K562 (cell line): ENCODE measurements around the gene GIMAP6. TPM values are rescaled to one million over a fixed set of nuclear protein-coding genes. Genes with fewer than 3 reads are reported as not detected.

Experiments used
- ATAC-seq: fragments of 200-7000 bp; cut with Tn5 transposase; 3 replicates; pipeline ENCODE4 v1.9.1; 2020; ENCODE audit warnings: moderate library complexity
- BruUV-seq: library from RNA; stranded (reverse); fragments of 400-500 nt; replicated peaks from 2 replicates; lab custom pipeline; 2021; lab: Mats Ljungman, UMichigan
- CTCF ChIA-PET: fragments of 300-600 bp; formaldehyde crosslinking; extraction: SDS; loops from one replicate; lab custom pipeline; 2021; ENCODE audit warnings: low intra/inter-chr PET ratio; lab: Yijun Ruan, JAX
- POLR2A ChIA-PET: fragments of 300-600, 350-650 bp; sonication (Branson Sonifier 250); formaldehyde crosslinking; extraction: SDS; loops from one replicate; lab custom pipeline; 2021; ENCODE audit warnings: antibody characterized with exemption, inconsistent platforms; lab: Yijun Ruan, JAX
- DNase-seq, 4 experiments: peaks; one replicate each; pipeline versions ENCODE4 v3.0.0 to v3.0.0-alpha.2; 2011 to 2018; ENCODE audit warnings: low spot score in 3 of 4, mixed read lengths in 3 of 4; ENCODE audit errors: extremely low read depth in 1 of 4
- FAIRE-seq: peaks from 2 replicates; lab custom pipeline; 2011; peaks lifted over from hg19 to GRCh38; lab: Jason Lieb, UNC
- H2AFZ ChIP-seq: 2 replicates; pipeline ENCODE4 v1.6.0; 2011; ENCODE audit warnings: low read depth, low read length, control low read depth, inconsistent platforms
- H3K27ac ChIP-seq: fragments of 200-600 bp; 3 replicates; pipeline ENCODE4 v1.8.0; 2011; ENCODE audit warnings: low read depth, mild to moderate bottlenecking, control low read depth, inconsistent platforms, low read length, moderate library complexity, mixed read lengths; ENCODE audit errors: extremely low read depth
- H3K27me3 ChIP-seq, 2 experiments: fragments of 300-600 bp in 1 of 2; 2 replicates in 1 of 2; 3 replicates in 1 of 2; pipeline versions ENCODE4 v1.6.0 to v1.8.0; 2011; ENCODE audit warnings: inconsistent platforms in 2 of 2, low read length in 2 of 2, mild to moderate bottlenecking in 1 of 2, mixed read lengths in 1 of 2, moderate library complexity in 1 of 2; ENCODE audit not compliant: control insufficient read depth in 2 of 2, insufficient read depth in 2 of 2
- H3K36me3 ChIP-seq: fragments of 300-600 bp; 3 replicates; pipeline ENCODE4 v1.8.0; 2011; ENCODE audit warnings: mild to moderate bottlenecking, low read length, inconsistent platforms; ENCODE audit not compliant: control insufficient read depth, insufficient read depth
- H3K4me1 ChIP-seq, 2 experiments: fragments of 200-600 bp in 1 of 2; replicated peaks in 1 of 2; 2 replicates in 1 of 2; 3 replicates in 1 of 2; pipeline versions ENCODE4 v1.5.1 to v1.8.0; 2011; ENCODE audit warnings: inconsistent platforms in 2 of 2, low read length in 2 of 2, mild to moderate bottlenecking in 1 of 2, mixed read lengths in 1 of 2, moderate library complexity in 1 of 2; ENCODE audit not compliant: control insufficient read depth in 2 of 2, insufficient read depth in 2 of 2
- H3K4me2 ChIP-seq: 2 replicates; pipeline ENCODE4 v1.6.1; 2011; ENCODE audit warnings: low read length, control low read depth, inconsistent platforms, mixed read lengths; ENCODE audit not compliant: insufficient read depth
- H3K4me3 ChIP-seq: fragments of 200-600 bp; sonication (generic), shearing (Covaris generic); 2 replicates; pipeline ENCODE4 v1.5.1; 2016; ENCODE audit warnings: control low read depth, inconsistent platforms
- H3K79me2 ChIP-seq: fragments of 200-600 bp; 3 replicates; pipeline ENCODE4 v1.8.0; 2011; ENCODE audit warnings: low read length, inconsistent platforms; ENCODE audit not compliant: control insufficient read depth, insufficient read depth
- H3K9ac ChIP-seq, 2 experiments: 2 replicates each; pipeline versions ENCODE4 v1.6.0 to v1.6.1; 2011; ENCODE audit warnings: low read depth in 2 of 2, low read length in 2 of 2, control low read depth in 1 of 2, inconsistent platforms in 1 of 2, mild to moderate bottlenecking in 1 of 2, mixed read lengths in 1 of 2; ENCODE audit not compliant: insufficient read depth in 1 of 2
- H3K9me1 ChIP-seq: one replicate; pipeline ENCODE4 v1.6.0; 2011; ENCODE audit warnings: inconsistent platforms, mild to moderate bottlenecking, low read length, moderate library complexity; ENCODE audit not compliant: control insufficient read depth, insufficient read depth
- H3K9me3 ChIP-seq: replicated peaks from 2 replicates; pipeline ENCODE4 v1.5.1; 2011; ENCODE audit warnings: low read depth, low read length, inconsistent platforms; ENCODE audit not compliant: control insufficient read depth, insufficient read depth
- H4K20me1 ChIP-seq: replicated peaks from 2 replicates; pipeline ENCODE4 v1.6.1; 2011; ENCODE audit warnings: low read length, inconsistent platforms, mixed read lengths; ENCODE audit not compliant: control insufficient read depth, insufficient read depth
- CREB3L1 ChIP-seq: fragments of 450-650 bp; IDR thresholded peaks from 2 replicates; pipeline ENCODE4 v1.6.1; 2014; ENCODE audit warnings: low read depth, mild to moderate bottlenecking, moderate library complexity, borderline replicate concordance
- DPF2 ChIP-seq: fragments of 450-650 bp; IDR thresholded peaks from 2 replicates; pipeline ENCODE4 v1.6.1; 2016
- KDM4B ChIP-seq, 2 experiments: fragments of 450-650 bp in 1 of 2; sonication (generic) in 1 of 2; IDR thresholded peaks; 2 replicates each; pipeline ENCODE4 v1.6.1; 2016 to 2017; ENCODE audit warnings: borderline replicate concordance in 2 of 2, antibody characterized with exemption in 1 of 2, low read depth in 1 of 2, mild to moderate bottlenecking in 1 of 2
- NR3C1 ChIP-seq: sonication (generic); formaldehyde crosslinking; IDR thresholded peaks from 2 replicates; pipeline ENCODE4 v1.8.1; 2022; ENCODE audit warnings: missing genetic modification reagents
- PHF20 ChIP-seq: fragments of 450-650 bp; IDR thresholded peaks from 2 replicates; pipeline ENCODE4 v1.6.1; 2018; ENCODE audit not compliant: partially characterized antibody
- PTTG1 ChIP-seq: fragments of 450-650 bp; IDR thresholded peaks from 2 replicates; pipeline ENCODE4 v1.6.1; 2016; ENCODE audit warnings: low read depth, mild to moderate bottlenecking, missing genetic modification characterization, missing compliant biosample characterization
- SIRT6 ChIP-seq: IDR thresholded peaks from one replicate; pipeline ENCODE4 v1.6.1; 2012; ENCODE audit warnings: low read depth, mild to moderate bottlenecking, control low read depth, inconsistent platforms, low read length, moderate library complexity
- SMAD1 ChIP-seq: fragments of 150-350 bp; IDR thresholded peaks from 2 replicates; pipeline ENCODE4 v1.6.1; 2014; ENCODE audit warnings: low read length, low read depth; ENCODE audit not compliant: partially characterized antibody
- SPI1 ChIP-seq: IDR thresholded peaks from 2 replicates; pipeline ENCODE4 v1.6.1; 2011; ENCODE audit warnings: low read depth, low read length, control low read depth, borderline replicate concordance
- YY1 ChIP-seq, 3 experiments: IDR thresholded peaks; 2 replicates each; pipeline ENCODE4 v1.6.1; 2011; ENCODE audit warnings: low read length in 2 of 3, mild to moderate bottlenecking in 2 of 3, moderate library complexity in 2 of 3, borderline replicate concordance in 1 of 3, control low read depth in 1 of 3, low read depth in 1 of 3; ENCODE audit not compliant: insufficient read depth in 3 of 3, insufficient replicate concordance in 2 of 3, control insufficient read depth in 1 of 3, insufficient read length in 1 of 3; ENCODE audit errors: extremely low read depth in 1 of 3
- ZBTB26 ChIP-seq: fragments of 450-650 bp; formaldehyde crosslinking; IDR thresholded peaks from 2 replicates; pipeline ENCODE4 v1.4.0; 2022; ENCODE audit warnings: missing genetic modification characterization
- ZFX ChIP-seq: sonication (generic); formaldehyde crosslinking; IDR thresholded peaks from 2 replicates; pipeline ENCODE4 v1.8.0; 2022; ENCODE audit warnings: mild to moderate bottlenecking, missing genetic modification reagents, moderate library complexity
- WGBS: fragments of 100-300 bp; shearing (Covaris generic); methylation state at CpG from one replicate; pipeline ENCODE4 v1.1.6; 2016; ENCODE audit warnings: low coverage, mixed read lengths; ENCODE audit not compliant: insufficient coverage; ENCODE audit errors: missing lambda C conversion rate; 5-methylcytosine and 5-hydroxymethylcytosine counted together
- in situ Hi-C: fragments of 300-500 bp; cut with MboI; formaldehyde crosslinking; loops from 4 replicates; pipeline ENCODE4 v1.15.0; 2018; ENCODE audit warnings: inconsistent platforms, mixed read lengths
- intact Hi-C: fragments of 100-400 bp; cut with micrococcal nuclease; formaldehyde crosslinking; loops from 2 replicates; pipeline ENCODE4 v1.14.2; 2022
- polyA plus RNA-seq, 8 experiments: library from polyadenylated mRNA; depleted of rRNA in 4 of 8; stranded (reverse) in 5 of 8; unstranded in 3 of 8; fragments of >200 nt; fragmentation: Nextera tagmentation in 2 of 8; fragmentation: Illumina TruSeq in 1 of 8; extraction: Ambion mirVana in 2 of 8; extraction: Trizol in 1 of 8; gene quantifications; 2 replicates each; pipeline versions ENCODE4 v1.2.1 to v1.2.3, GENCODE V29; 2011 to 2014; ENCODE audit warnings: inconsistent platforms in 1 of 8, missing spikeins in 1 of 8
- total RNA-seq, 7 experiments: library from RNA; depleted of rRNA in 6 of 7; stranded (reverse); fragments of >200 nt in 6 of 7; fragmentation: Illumina TruSeq in 2 of 7; extraction: Trizol in 2 of 7; gene quantifications; 2 replicates each; pipeline versions ENCODE4 v1.2.1 to v1.2.3, GENCODE V29; 2011 to 2021; ENCODE audit warnings: low replicate concordance in 1 of 7
- TF ChIP-seq, protein P1 (sequence below), 2 experiments: IDR thresholded peaks in 1 of 2; conservative IDR thresholded peaks in 1 of 2; 2 replicates each; pipeline ENCODE4 v1.6.1; 2016; ENCODE audit warnings: low read depth in 2 of 2, mild to moderate bottlenecking in 1 of 2, missing compliant biosample characterization in 1 of 2, missing genetic modification characterization in 1 of 2, moderate library complexity in 1 of 2

The GIMAP6 gene
- total and polyA plus RNA-seq, 9 of the 15 experiments (the other 6 are each of a cell fraction or from before 2014, with no cell fraction given) = 0.04 to 0.45 (median 0.18) TPM

DNA sequence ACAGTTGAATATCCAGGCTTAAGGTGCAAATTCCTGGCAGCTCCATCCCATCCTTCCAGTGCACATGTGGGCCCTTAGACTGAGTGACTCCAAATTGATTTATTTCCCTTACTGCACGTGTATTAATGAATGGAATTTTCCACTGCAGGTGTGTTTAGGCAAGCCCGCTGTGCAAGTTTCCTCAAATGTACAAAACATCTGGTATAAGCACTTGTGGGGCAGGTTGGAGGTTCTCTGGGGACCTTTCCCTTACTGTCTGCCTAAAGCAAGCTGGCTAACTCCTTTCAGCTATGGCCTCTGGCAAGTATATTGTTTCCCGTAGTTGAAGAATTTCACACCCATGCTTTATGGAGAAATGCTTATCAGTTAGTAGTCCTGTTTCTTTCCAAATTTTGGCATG is 25.3 kb upstream of the GIMAP6 start (continued):
- no peak for TF ChIP-seq SIRT6
- no peak for TF ChIP-seq DPF2
- TF ChIP-seq SPI1 = no peak
- TF ChIP-seq ZBTB26 (CRISPR knock-in tag) = no peak
- TF ChIP-seq PHF20 = no peak
- TF ChIP-seq NR3C1 (CRISPR knock-in tag) = no peak
- no peak for TF ChIP-seq ZFX (CRISPR knock-in tag)

DNA sequence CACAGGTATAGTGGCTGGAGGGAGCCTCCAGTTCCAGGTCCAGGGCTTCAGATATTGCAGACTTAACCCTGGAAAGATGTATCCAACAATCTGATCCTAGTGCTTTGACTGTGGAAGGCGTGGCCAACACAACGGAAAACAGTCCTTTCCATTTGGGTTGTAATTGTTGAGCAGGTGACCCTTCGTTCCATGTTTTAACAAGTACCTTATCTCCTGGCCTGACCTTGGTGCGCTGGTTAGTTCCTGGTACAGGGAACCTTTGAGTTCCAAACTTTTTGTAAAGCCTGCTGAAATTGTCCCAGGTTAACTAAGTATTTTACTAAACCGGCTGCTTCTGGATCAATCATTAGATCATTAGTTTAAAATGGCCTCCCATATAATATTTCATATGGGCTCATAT is 23.9 kb upstream of the GIMAP6 start:
- WGBS = 2% methylated on average over 5 of the region's 5 CpGs
- BruUV-seq = no TSS peak
- in situ Hi-C loops = no loop called here
- intact Hi-C loops = no loop called here
- no peak overlapping the region for H2AFZ ChIP-seq
- H4K20me1 ChIP-seq = no peaks in the 10 kb centered on the region
- H3K4me3 ChIP-seq = no peak overlapping the region
- no peaks in the 10 kb centered on the region for H3K4me1 ChIP-seq
- H3K9me3 ChIP-seq = no peaks in the 10 kb centered on the region
- H3K27ac ChIP-seq = no peak overlapping the region
- peaks cover 7 to 14% of the 10 kb centered on the region in 2 experiments; a peak in 4 of 5 replicates for H3K27me3 ChIP-seq
- FAIRE-seq (no peak), ATAC-seq (no peak), DNase-seq (no peak)
- ChIA-PET POLR2A (no interaction called here), CTCF (no interaction called here)
- no peaks in the 10 kb centered on the region for H3K36me3 ChIP-seq
- H3K9me1 ChIP-seq = no peaks in the 10 kb centered on the region
- H3K79me2 ChIP-seq = no peaks in the 10 kb centered on the region
- no peak overlapping the region for H3K9ac ChIP-seq
- H3K4me2 ChIP-seq = no peak overlapping the region
- TF ChIP-seq KDM4B (IDR thresholded peaks at IDR 0.05; ENCODE audit: borderline replicate concordance in 2 of 2, low read depth in 1 of 2) = no peak
- TF ChIP-seq, protein P1, sequence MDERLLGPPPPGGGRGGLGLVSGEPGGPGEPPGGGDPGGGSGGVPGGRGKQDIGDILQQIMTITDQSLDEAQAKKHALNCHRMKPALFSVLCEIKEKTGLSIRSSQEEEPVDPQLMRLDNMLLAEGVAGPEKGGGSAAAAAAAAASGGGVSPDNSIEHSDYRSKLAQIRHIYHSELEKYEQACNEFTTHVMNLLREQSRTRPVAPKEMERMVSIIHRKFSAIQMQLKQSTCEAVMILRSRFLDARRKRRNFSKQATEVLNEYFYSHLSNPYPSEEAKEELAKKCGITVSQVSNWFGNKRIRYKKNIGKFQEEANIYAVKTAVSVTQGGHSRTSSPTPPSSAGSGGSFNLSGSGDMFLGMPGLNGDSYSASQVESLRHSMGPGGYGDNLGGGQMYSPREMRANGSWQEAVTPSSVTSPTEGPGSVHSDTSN (CRISPR knock-in tag; IDR thresholded peaks at IDR 0.05; ENCODE audit: low read depth) = no peak
- TF ChIP-seq, protein P1 (tag; conservative IDR thresholded peaks at IDR 0.05; ENCODE audit: low read depth) = no peak
- no peak for TF ChIP-seq YY1 (IDR thresholded peaks at IDR 0.05; ENCODE audit: borderline replicate concordance in 1 of 3, control insufficient read depth in 1 of 3, extremely low read depth in 1 of 3, insufficient read depth in 3 of 3, insufficient read length in 1 of 3, insufficient replicate concordance in 2 of 3, low read depth in 1 of 3, low read length in 2 of 3)
- TF ChIP-seq CREB3L1 = no peak
- no peak for TF ChIP-seq PTTG1 (tag)
- no peak for TF ChIP-seq SMAD1
